ENCODE measurements around the gene PRKD2. TPM values are rescaled to one million over a fixed set of nuclear protein-coding genes. Genes with fewer than 3 reads are reported as not detected.
"Not testable (repeated sequence)": the region's sequence is repeated elsewhere in the genome, so short reads cannot be mapped to it uniquely, and the experiment has no call there.

Gene PRKD2
- total RNA-seq, result 89.1 and 90.5 TPM in 2 replicates

GRCh38 chr19:46717034-46717715 lies at the start of gene PRKD2:
Gene PRKD2, minus strand, starts transcription at chr19:46717114. Its CDS starts 744 bp downstream, at chr19:46716370.
- peak within 1 kb of the TSS; percentile 94 for H3K27ac Mint-ChIP-seq
- no peaks in the 10 kb centered on the region for H3K9me3 Mint-ChIP-seq
- peaks cover 42% of the 10 kb centered on the region for H3K36me3 Mint-ChIP-seq (ENCODE audit: low read depth)
- H3K4me3 Mint-ChIP-seq, result peak within 1 kb of the TSS; percentile 97
- peaks cover 51% of the 10 kb centered on the region for H3K4me1 Mint-ChIP-seq
- H3K27me3 Mint-ChIP-seq, result no peaks in the 10 kb centered on the region
- intact Hi-C loops (cut with micrococcal nuclease), result loop anchor here (5.0 kb wide), 1 partner anchor 105 kb away; no protein-coding TSS in a partner anchor
- peak; percentile 98 for DNase-seq

DNA sequence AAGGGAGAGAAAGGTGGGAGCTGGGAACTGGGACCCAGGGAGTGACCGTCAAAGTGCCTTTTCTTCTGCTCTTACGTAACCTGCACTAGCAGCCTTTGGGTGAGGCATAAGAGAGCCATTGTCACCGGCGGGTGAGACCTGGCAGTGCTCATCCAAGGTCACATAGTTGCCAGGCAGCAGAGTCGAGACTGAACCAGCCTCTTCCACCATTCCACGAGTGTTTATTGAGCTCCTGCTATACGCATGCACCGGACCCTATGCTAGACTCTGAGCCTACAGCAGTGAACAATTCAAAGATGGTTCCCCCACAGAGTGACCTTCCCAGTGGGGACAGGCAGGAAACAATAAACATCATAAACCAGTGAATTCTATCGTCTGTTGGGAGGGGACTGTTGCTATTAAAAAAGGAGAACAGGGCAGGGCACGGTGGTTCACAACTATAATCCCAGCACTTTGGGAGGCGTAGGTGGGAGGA lies 47.9 kb upstream of the PRKD2 start:
- intact Hi-C loops (cut with micrococcal nuclease), result no loop called here
- H3K4me3 Mint-ChIP-seq, result no peak overlapping the region
- DNase-seq, result no peak
- no peaks in the 10 kb centered on the region for H3K36me3 Mint-ChIP-seq (ENCODE audit: low read depth)
- H3K27me3 Mint-ChIP-seq, result no peaks in the 10 kb centered on the region
- peaks cover 2% of the 10 kb centered on the region for H3K4me1 Mint-ChIP-seq
- H3K27ac Mint-ChIP-seq, result no peak overlapping the region
- H3K9me3 Mint-ChIP-seq, result no peaks in the 10 kb centered on the region

GRCh38 chr19:46762245-46762890 lies 45.5 kb upstream of the PRKD2 start:
- Mint-ChIP-seq H3K36me3 (ENCODE audit: low read depth) (peaks cover 3% of the 10 kb centered on the region), H3K27me3 (no peaks in the 10 kb centered on the region), H3K9me3 (no peaks in the 10 kb centered on the region), H3K4me3 (no peak overlapping the region), H3K4me1 (peaks cover 5% of the 10 kb centered on the region), H3K27ac (no peak overlapping the region)
- no peak for DNase-seq
- intact Hi-C loops (cut with micrococcal nuclease), result no loop called here

DNA sequence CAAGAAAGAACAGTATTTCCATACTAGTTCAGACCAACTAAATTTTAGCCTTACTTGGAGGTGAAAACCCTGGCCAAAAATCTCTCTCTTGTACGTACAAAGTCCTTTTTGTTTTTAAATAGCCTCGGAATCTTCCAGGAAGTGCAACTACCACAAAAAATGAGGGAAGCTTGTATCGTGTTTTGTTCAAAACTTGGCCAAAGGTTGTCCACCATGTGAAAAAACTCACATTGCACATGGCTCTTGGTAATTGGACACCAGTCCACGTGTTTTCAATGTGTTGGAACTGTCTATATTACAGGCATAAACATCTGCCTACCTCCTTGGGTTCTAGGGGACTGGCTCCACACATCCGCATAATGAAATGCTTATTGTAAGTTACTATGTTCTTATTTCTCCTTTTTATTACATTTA lies 44.5 kb upstream of the PRKD2 start:
- no peak for DNase-seq
- Mint-ChIP-seq H3K4me3 (no peak overlapping the region), H3K27me3 (no peaks in the 10 kb centered on the region), H3K36me3 (ENCODE audit: low read depth) (peaks cover 4% of the 10 kb centered on the region), H3K27ac (no peak overlapping the region), H3K4me1 (peaks cover 3% of the 10 kb centered on the region), H3K9me3 (no peaks in the 10 kb centered on the region)
- intact Hi-C loops (cut with micrococcal nuclease), result no loop called here

DNA sequence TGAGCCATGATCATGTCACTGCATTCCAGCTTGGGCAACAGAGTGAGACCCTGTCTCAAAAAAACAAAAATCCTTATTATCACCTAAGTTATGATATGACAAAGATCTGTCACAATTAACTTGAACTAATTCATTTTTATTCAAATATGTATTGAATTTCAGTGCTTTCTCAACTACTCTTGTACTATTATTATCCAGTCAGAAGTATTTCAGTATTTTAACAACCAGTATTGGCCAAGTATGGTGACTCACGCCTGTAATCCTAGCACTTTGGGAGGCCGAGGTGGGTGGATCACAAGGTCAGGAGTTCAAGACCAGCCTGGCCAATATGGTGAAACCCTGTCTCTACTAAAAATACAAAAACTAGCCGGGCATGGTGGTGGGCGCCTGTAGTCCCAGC lies 44.0 kb upstream of the PRKD2 start:
- H3K4me1 Mint-ChIP-seq; H3K4me3 Mint-ChIP-seq; H3K27me3 Mint-ChIP-seq; intact Hi-C loops (cut with micrococcal nuclease); H3K27ac Mint-ChIP-seq; H3K36me3 Mint-ChIP-seq (ENCODE audit: low read depth); DNase-seq; H3K9me3 Mint-ChIP-seq: not testable (repeated sequence)

GRCh38 chr19:46760363-46760762 lies 43.4 kb upstream of the PRKD2 start:
- Mint-ChIP-seq H3K4me1 (peaks cover 3% of the 10 kb centered on the region), H3K27ac (no peak overlapping the region), H3K9me3 (no peaks in the 10 kb centered on the region), H3K4me3 (no peak overlapping the region), H3K36me3 (ENCODE audit: low read depth) (peaks cover 5% of the 10 kb centered on the region), H3K27me3 (no peaks in the 10 kb centered on the region)
- no peak for DNase-seq
- intact Hi-C loops (cut with micrococcal nuclease), result no loop called here

DNA sequence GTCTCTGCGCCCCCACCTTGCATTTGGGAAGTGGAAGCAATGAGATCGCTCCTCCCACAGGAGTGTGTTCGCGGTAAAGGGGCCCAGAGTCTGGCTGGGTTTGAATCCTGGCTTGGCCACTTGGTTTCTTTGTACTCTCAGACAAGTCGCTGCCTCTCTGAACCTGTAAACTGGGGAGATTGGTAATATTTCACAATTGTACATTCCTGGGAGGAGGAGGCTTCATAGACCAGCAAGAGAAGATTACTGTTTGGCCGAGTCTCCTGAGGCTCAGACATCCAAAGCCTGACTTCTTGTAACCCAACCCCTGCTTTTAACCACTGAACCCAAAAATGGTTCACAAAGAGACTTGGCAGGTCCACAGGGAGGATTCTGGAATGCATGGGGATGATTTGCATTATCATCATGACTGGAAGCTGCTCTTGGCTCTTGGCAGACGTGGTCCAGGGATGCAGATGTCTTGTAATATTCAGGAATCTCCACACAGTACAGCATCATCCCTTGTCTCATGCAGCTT lies 43.0 kb upstream of the PRKD2 start:
- Mint-ChIP-seq H3K4me1 (peaks cover 3% of the 10 kb centered on the region), H3K27me3 (no peaks in the 10 kb centered on the region), H3K4me3 (no peak overlapping the region), H3K36me3 (ENCODE audit: low read depth) (peaks cover 5% of the 10 kb centered on the region), H3K27ac (no peak overlapping the region), H3K9me3 (no peaks in the 10 kb centered on the region)
- intact Hi-C loops (cut with micrococcal nuclease), result no loop called here
- DNase-seq, result no peak

DNA sequence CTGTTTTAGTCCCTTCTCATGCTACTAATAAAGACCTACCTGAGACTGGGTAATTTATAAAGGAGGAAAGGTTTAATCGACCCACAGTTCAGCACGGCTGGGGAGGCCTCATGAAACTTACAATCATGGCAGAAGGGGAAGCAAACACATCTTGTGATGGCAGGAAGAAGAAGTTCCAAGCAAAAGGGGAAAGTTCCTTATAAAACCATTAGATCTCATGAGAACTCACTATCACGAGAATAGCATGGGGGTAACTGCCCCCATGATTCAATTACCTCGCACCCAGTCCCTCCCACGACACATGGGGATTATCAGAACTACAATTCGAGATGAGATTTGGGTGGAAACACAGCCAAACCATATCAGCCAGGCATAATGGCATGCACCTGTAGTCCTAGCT lies 42.3 kb upstream of the PRKD2 start:
- intact Hi-C loops (cut with micrococcal nuclease), result no loop called here

GRCh38 chr19:46756544-46756888 lies 39.6 kb upstream of the PRKD2 start:
- Mint-ChIP-seq H3K4me1 (peaks cover 11% of the 10 kb centered on the region), H3K4me3 (no peak overlapping the region), H3K27me3 (no peaks in the 10 kb centered on the region), H3K27ac (no peak overlapping the region), H3K36me3 (ENCODE audit: low read depth) (peaks cover 6% of the 10 kb centered on the region), H3K9me3 (no peaks in the 10 kb centered on the region)
- intact Hi-C loops (cut with micrococcal nuclease), result loop anchor here (2.0 kb wide), 1 partner anchor 234 kb away; no protein-coding TSS in a partner anchor
- DNase-seq, result no peak

More for the DNA sequence above, 42.3 kb upstream of the PRKD2 start:
- H3K9me3 Mint-ChIP-seq, result no peaks in the 10 kb centered on the region
- H3K27me3 Mint-ChIP-seq, result no peaks in the 10 kb centered on the region
- no peak for DNase-seq
- H3K36me3 Mint-ChIP-seq (ENCODE audit: low read depth), result peaks cover 5% of the 10 kb centered on the region
- H3K4me1 Mint-ChIP-seq, result peaks cover 3% of the 10 kb centered on the region
- no peak overlapping the region for H3K4me3 Mint-ChIP-seq
- H3K27ac Mint-ChIP-seq, result no peak overlapping the region

DNA sequence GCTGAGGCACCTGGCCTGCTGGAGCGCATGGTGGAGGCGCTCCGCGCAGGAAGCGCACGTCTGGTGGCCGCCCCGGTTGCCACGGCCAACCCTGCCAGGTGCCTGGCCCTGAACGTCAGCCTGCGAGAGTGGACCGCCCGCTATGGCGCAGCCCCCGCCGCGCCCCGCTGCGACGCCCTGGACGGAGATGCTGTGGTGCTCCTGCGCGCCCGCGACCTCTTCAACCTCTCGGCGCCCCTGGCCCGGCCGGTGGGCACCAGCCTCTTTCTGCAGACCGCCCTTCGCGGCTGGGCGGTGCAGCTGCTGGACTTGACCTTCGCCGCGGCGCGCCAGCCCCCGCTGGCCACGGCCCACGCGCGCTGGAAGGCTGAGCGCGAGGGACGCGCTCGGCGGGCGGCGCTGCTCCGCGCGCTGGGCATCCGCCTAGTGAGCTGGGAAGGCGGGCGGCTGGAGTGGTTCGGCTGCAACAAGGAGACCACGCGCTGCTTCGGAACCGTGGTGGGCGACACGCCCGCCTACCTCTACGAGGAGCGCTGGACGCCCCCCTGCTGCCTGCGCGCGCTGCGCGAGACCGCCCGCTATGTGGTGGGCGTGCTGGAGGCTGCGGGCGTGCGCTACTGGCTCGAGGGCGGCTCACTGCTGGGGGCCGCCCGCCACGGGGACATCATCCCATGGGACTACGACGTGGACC lies 39.1 kb upstream of the PRKD2 start:
- peaks cover 6% of the 10 kb centered on the region for H3K36me3 Mint-ChIP-seq (ENCODE audit: low read depth)
- H3K4me3 Mint-ChIP-seq, result no peak overlapping the region
- H3K9me3 Mint-ChIP-seq, result no peaks in the 10 kb centered on the region
- no peaks in the 10 kb centered on the region for H3K27me3 Mint-ChIP-seq
- DNase-seq, result no peak
- H3K4me1 Mint-ChIP-seq, result peaks cover 11% of the 10 kb centered on the region
- H3K27ac Mint-ChIP-seq, result no peak overlapping the region
- intact Hi-C loops (cut with micrococcal nuclease), result loop anchor here (2.0 kb wide), 1 partner anchor 235 kb away; no protein-coding TSS in a partner anchor

- H3K4me1 Mint-ChIP-seq, result peaks cover 11% of the 10 kb centered on the region
- no peaks in the 10 kb centered on the region for H3K9me3 Mint-ChIP-seq
- H3K27me3 Mint-ChIP-seq, result no peaks in the 10 kb centered on the region
- intact Hi-C loops (cut with micrococcal nuclease), result no loop called here
- no peak overlapping the region for H3K4me3 Mint-ChIP-seq
- no peak overlapping the region for H3K27ac Mint-ChIP-seq
- H3K36me3 Mint-ChIP-seq (ENCODE audit: low read depth), result peaks cover 6% of the 10 kb centered on the region
- DNase-seq, result no peak
These were observed 38.4 kb upstream of the PRKD2 start for GRCh38 chr19:46755077-46755852.

DNA sequence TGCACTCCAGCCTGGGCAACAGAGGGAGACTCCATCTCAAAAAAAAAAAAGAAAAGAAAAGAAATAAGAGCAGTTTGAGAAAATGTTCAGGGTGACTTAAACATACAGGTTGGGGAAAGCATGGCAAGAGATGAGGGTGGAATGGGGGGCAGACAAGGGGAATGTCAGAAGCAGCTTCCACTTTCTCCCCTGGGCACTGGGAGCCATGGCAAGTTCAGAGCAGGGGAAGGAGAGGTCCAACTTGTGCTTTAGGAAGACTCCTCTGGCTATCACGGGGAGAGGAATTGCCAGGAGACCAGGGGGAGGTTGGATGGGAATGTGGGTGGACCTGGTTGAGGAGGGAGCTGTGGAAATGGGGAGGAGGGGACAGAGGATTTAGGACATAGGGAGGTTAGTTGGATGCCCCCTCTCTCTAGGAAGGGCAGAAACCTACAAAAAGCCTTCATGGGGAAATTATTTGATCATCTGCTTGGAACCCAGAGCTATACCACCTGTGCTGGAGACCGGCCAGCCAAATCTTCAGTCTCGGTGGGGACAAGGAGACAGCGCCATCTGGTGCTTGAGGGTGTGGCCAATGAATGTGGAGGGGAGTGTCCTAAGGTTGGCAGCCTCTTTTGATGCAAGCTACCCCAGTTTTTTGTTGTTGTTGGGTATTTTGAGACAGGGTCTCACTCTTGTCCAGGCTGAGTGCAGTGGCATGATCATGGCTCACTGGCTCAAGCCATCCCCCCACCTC lies 36.7 kb upstream of the PRKD2 start:
- intact Hi-C loops (cut with micrococcal nuclease), result loop anchor here (2.0 kb wide), 1 partner anchor 225 kb away; no protein-coding TSS in a partner anchor
- no peaks in the 10 kb centered on the region for H3K27me3 Mint-ChIP-seq
- no peak overlapping the region for H3K27ac Mint-ChIP-seq
- DNase-seq, result peak; percentile 92
- peaks cover 13% of the 10 kb centered on the region for H3K4me1 Mint-ChIP-seq
- H3K36me3 Mint-ChIP-seq (ENCODE audit: low read depth), result peaks cover 10% of the 10 kb centered on the region
- H3K9me3 Mint-ChIP-seq, result no peaks in the 10 kb centered on the region
- H3K4me3 Mint-ChIP-seq, result no peak overlapping the region

All from activated CD4-positive, alpha-beta T cell treated with anti-CD3 and anti-CD28 coated beads, Interleukin-2, amount 10 ng/mL, durations not matched to agents 24 days and 14 days (primary cell).